Coronary artery (tissue), 2 donors: ENCODE data around the gene COL5A1.
A peak's percentile ranks its signal among the peaks of the same experiment; 100 is the strongest.
"Not testable (repeated sequence)": the region's sequence is repeated elsewhere in the genome, so short reads cannot be mapped to it uniquely, and the experiment has no call there.

Experiments used
- DNase-seq: peaks from one replicate; pipeline ENCODE4 v3.0.0-alpha.2; 2017; ENCODE audit warnings: low spot score
- H3K27ac ChIP-seq, 2 donors: fragments of 200-600 bp; sonication (generic); one replicate each; pipeline ENCODE4 v1.5.1; 2016 to 2019
- H3K4me3 ChIP-seq: fragments of 200-600 bp; sonication (generic); 2 replicates; pipeline ENCODE4 v1.5.1; 2016; ENCODE audit warnings: mild to moderate bottlenecking, moderate library complexity
- TF ChIP-seq, protein P1 (sequence below): fragments of 200-600 bp; sonication (generic); IDR thresholded peaks from one replicate; pipeline ENCODE4 v1.5.1; 2019; ENCODE audit warnings: antibody characterized with exemption

The COL5A1 gene

GRCh38 chr9:134851020-134851419, 209.4 kb downstream of the COL5A1 start:
- TF ChIP-seq, protein P1, sequence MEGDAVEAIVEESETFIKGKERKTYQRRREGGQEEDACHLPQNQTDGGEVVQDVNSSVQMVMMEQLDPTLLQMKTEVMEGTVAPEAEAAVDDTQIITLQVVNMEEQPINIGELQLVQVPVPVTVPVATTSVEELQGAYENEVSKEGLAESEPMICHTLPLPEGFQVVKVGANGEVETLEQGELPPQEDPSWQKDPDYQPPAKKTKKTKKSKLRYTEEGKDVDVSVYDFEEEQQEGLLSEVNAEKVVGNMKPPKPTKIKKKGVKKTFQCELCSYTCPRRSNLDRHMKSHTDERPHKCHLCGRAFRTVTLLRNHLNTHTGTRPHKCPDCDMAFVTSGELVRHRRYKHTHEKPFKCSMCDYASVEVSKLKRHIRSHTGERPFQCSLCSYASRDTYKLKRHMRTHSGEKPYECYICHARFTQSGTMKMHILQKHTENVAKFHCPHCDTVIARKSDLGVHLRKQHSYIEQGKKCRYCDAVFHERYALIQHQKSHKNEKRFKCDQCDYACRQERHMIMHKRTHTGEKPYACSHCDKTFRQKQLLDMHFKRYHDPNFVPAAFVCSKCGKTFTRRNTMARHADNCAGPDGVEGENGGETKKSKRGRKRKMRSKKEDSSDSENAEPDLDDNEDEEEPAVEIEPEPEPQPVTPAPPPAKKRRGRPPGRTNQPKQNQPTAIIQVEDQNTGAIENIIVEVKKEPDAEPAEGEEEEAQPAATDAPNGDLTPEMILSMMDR, result no peak
- Histone ChIP-seq H3K27ac (no peak overlapping the region), H3K4me3 (no peak overlapping the region)
- DNase-seq, result no peak

GRCh38 chr9:134852906-134853654, 211.5 kb downstream of the COL5A1 start:
- DNase-seq, result peak; percentile 65
- TF ChIP-seq, protein P1, result no peak
- no peak overlapping the region for H3K4me3 ChIP-seq
- no peak overlapping the region for H3K27ac ChIP-seq

DNA sequence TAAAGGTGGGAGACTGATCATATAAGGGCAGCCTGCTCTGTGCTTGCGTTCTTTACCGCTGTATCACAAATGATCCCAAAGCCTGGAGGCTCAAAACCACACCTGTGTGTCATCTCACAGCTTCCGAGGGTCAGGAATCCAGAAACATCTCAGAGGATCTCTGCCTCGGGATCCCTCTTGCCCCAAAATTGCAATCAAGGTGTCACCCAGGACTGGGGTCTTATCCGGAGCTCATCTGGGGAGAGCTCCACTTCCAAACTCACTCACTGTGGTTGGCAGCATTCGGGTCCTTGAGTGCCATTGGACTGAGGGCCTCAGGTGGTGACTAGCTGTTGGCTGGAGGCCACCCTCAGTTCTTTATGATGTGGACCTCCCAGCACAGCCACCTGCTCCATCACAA, 212.3 kb downstream of the COL5A1 start:
- no peak for DNase-seq
- TF ChIP-seq, protein P1, result no peak
- Histone ChIP-seq H3K27ac (no peak overlapping the region), H3K4me3 (no peak overlapping the region)

- peak; percentile 68 for DNase-seq
- TF ChIP-seq, protein P1, result no peak
- H3K4me3 ChIP-seq, result no peak overlapping the region
These were observed 213.0 kb downstream of the COL5A1 start for GRCh38 chr9:134854541-134854981.

DNA sequence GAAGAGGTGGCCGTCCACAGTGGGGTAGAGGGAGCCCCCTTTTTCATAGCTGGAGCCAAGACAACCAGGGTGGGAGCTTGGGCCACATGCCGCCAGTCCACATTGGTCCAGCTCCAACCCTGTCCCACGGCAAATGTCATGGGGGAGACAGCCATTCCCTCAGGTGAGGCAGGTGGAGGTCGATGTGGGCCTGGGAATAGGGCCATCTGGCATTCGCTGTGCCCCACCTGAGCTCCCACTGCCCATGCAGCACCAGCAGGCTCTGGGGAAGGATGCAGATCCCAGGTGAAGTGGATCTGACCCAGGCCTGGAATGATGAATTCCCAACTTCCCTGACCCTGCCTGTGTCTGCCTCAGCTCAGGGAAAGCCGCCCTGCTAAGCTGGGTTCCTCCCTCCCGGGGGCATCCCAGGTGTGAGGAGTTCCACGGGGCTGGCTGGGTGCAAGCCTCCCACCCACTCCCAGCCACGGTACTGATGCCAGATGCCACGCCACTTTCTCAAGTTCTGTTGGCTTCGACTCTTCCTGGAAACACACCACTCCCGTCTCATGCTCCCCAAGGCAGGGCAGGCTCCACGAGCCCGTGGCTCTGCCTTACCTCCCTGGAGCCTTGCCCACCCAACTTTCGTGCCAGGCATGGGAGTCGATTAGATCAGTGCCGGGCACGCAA, 213.8 kb downstream of the COL5A1 start:
- TF ChIP-seq, protein P1, result no peak

More at GRCh38 chr9:134854541-134854981, 213.0 kb downstream of the COL5A1 start:
- H3K27ac ChIP-seq, result no peak overlapping the region

GRCh38 chr9:134855900-134856377, 214.3 kb downstream of the COL5A1 start:
- DNase-seq, result peak; percentile 59
- TF ChIP-seq, protein P1, result no peak
- no peak overlapping the region for H3K4me3 ChIP-seq
- H3K27ac ChIP-seq, result no peak overlapping the region

More for the DNA sequence above, 213.8 kb downstream of the COL5A1 start:
- DNase-seq, result peak; percentile 63
- Histone ChIP-seq H3K27ac (no peak overlapping the region), H3K4me3 (no peak overlapping the region)

DNA sequence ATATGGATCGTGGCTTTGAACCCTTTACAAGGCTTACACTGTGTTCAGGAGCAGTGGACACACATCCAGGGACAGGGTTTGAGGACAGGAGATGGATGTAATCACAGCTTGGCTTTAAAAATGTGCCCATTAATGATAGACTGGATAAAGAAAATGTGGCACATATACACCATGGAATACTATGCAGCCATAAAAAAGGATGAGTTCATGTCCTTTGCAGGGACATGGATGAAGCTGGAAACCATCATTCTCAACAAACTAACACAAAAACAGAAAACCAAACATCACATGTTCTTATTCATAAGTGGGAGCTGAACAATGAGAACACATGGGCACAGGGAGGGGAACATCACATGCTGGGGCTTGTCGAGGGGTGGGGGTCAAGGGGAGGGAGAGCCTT, 215.8 kb downstream of the COL5A1 start:
- DNase-seq, H3K4me3 ChIP-seq, H3K27ac ChIP-seq: not testable (repeated sequence)
